ENCODE measurements around the gene PDX1.

PDX1 gene

DNA sequence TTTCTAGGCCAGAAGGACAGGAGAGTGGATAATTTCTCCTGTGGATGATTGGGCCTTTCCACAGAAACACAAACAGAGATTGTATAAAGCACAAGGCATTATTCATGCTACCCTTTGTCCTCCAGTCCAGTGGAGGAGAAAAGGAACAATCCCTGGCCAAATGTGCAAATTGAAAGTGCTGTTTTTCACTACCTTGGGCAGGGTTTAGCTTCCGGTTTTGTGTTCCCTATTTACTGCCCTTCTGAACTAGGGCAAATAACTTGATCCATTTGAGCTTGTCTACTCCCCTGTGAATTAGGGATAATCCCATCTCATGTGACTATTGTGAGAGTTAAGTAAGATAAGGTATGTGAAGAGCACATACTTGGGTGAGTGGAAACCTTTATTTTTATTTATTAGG, 13.3 kb downstream of the PDX1 start:
- CTCF ChIA-PET = interaction anchor here (1.1 to 2.3 kb wide), 5 partner anchors 9 to 106 kb away, joined by 3 to 12 read pairs (median 4); no protein-coding TSS in a partner anchor
- DNase-seq (ENCODE audit: extremely low spot score) = no peak
- POLR2A ChIA-PET = no interaction called here
- TF ChIP-seq, protein P1, sequence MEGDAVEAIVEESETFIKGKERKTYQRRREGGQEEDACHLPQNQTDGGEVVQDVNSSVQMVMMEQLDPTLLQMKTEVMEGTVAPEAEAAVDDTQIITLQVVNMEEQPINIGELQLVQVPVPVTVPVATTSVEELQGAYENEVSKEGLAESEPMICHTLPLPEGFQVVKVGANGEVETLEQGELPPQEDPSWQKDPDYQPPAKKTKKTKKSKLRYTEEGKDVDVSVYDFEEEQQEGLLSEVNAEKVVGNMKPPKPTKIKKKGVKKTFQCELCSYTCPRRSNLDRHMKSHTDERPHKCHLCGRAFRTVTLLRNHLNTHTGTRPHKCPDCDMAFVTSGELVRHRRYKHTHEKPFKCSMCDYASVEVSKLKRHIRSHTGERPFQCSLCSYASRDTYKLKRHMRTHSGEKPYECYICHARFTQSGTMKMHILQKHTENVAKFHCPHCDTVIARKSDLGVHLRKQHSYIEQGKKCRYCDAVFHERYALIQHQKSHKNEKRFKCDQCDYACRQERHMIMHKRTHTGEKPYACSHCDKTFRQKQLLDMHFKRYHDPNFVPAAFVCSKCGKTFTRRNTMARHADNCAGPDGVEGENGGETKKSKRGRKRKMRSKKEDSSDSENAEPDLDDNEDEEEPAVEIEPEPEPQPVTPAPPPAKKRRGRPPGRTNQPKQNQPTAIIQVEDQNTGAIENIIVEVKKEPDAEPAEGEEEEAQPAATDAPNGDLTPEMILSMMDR (IDR thresholded peaks at IDR 0.05; ENCODE audit: control extremely low read depth, extremely low read depth, low read depth, missing control alignments) = no peak

- no peak for DNase-seq (ENCODE audit: extremely low spot score)
- TF ChIP-seq, protein P1 (IDR thresholded peaks at IDR 0.05; ENCODE audit: control extremely low read depth, extremely low read depth, low read depth, missing control alignments) = no peak
- ChIA-PET POLR2A (no interaction called here), CTCF (interaction anchor here (1.1 to 2.3 kb wide), 5 partner anchors 8 to 107 kb away, joined by 3 to 12 read pairs (median 4); no protein-coding TSS in a partner anchor)
Observed at GRCh38 chr13:27933580-27934328, 14.0 kb downstream of the PDX1 start.

DNA sequence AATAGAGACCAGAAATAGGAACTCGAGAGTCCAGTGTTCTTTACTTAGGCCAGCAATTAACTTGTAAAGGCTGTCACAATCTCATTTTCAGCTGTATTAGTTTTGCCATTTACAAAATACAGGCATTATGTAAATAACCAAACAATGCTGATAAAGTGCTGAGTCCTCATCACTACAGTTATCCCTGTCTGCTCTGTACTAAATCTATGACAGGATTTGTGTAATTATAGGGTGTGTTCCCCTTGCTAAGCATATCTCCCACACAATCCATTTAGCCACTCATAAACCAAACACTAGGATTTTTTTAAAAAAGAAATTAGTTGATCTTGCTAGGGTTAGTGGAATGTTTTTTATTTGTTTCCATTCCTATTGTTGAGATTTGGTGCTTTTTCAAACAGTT, 23.2 kb downstream of the PDX1 start:
- CTCF ChIA-PET = interaction anchor here (0.9 to 2.5 kb wide), 5 partner anchors 11 to 113 kb away, joined by 3 to 15 read pairs (median 4); no protein-coding TSS in a partner anchor
- DNase-seq (ENCODE audit: extremely low spot score) = no peak
- POLR2A ChIA-PET = no interaction called here
- TF ChIP-seq, protein P1 (IDR thresholded peaks at IDR 0.05; ENCODE audit: control extremely low read depth, extremely low read depth, low read depth, missing control alignments) = no peak

- CTCF ChIA-PET = interaction anchor here (0.8 to 5.1 kb wide), 44 partner anchors 7 to 1005 kb away, joined by 3 to 92 read pairs (median 5); partner anchors contain the start of genes CDX2, PDX1 and URAD
- DNase-seq (ENCODE audit: extremely low spot score) = peak; percentile 28
- TF ChIP-seq, protein P1 (IDR thresholded peaks at IDR 0.05; ENCODE audit: control extremely low read depth, extremely low read depth, low read depth, missing control alignments) = no peak
- POLR2A ChIA-PET = interaction anchor here (0.6 kb wide), 1 partner anchor 123 kb away, joined by 3 read pairs; no protein-coding TSS in a partner anchor
Observed at GRCh38 chr13:27952876-27953675, 33.3 kb downstream of the PDX1 start.

- TF ChIP-seq, protein P1 (IDR thresholded peaks at IDR 0.05; ENCODE audit: control extremely low read depth, extremely low read depth, low read depth, missing control alignments) = peak; percentile 97
- ChIA-PET CTCF (interaction anchor here (0.8 to 5.1 kb wide), 50 partner anchors 8 to 1006 kb away, joined by 3 to 92 read pairs (median 5); partner anchors contain the start of genes CDX2, PDX1 and URAD), POLR2A (interaction anchor here (0.6 kb wide), 2 partner anchors 124 to 502 kb away, joined by 3 read pairs; no protein-coding TSS in a partner anchor)
- DNase-seq (ENCODE audit: extremely low spot score) = peak; percentile 89
Observed at GRCh38 chr13:27953676-27954405, 34.0 kb downstream of the PDX1 start.

Data from GM10248 (cell line).